GM21576 (cell line): Measurements from ENCODE around the gene CDON.

Experiments used
- ATAC-seq: cut with Tn5 transposase; IDR thresholded peaks from one replicate; pipeline ENCODE4 v1.9.1; 2021; ENCODE audit warnings: mild to moderate bottlenecking, moderate library complexity; ENCODE audit not compliant: unreplicated experiment

CDON gene

DNA sequence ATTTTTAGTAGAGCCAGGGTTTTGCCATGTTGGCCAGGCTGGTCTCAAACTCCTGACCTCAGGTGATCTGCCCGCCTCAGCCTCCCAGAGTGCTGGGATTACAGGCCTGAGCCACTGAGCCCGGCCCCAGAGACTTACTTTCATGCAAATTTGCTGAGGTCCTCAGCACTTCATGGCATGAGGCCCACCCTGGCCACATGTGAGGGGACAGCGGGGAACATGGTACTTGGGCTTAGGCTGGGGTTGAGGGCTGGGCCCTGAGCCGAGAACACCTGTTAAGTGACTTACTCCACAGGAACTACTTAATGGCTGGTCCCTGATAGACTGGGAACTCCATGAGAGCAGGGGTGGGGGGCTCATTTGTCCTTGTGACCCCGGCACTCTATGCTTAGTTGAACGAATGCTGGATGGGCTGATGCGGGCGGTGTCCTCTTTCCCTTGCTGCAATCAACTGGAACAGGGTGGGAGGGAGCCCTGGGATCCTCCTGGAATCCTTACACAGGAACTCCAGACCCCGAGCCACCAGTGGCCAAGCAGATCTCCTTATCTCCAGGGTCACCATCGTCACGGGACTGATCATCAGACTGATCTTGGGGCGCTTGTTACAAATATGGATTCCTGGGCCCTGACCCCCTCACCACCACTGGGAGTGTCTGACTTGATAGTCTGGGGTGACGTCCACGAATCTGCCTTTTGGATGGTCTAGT, 115.8 kb downstream of the CDON start:
- no peak for ATAC-seq

DNA sequence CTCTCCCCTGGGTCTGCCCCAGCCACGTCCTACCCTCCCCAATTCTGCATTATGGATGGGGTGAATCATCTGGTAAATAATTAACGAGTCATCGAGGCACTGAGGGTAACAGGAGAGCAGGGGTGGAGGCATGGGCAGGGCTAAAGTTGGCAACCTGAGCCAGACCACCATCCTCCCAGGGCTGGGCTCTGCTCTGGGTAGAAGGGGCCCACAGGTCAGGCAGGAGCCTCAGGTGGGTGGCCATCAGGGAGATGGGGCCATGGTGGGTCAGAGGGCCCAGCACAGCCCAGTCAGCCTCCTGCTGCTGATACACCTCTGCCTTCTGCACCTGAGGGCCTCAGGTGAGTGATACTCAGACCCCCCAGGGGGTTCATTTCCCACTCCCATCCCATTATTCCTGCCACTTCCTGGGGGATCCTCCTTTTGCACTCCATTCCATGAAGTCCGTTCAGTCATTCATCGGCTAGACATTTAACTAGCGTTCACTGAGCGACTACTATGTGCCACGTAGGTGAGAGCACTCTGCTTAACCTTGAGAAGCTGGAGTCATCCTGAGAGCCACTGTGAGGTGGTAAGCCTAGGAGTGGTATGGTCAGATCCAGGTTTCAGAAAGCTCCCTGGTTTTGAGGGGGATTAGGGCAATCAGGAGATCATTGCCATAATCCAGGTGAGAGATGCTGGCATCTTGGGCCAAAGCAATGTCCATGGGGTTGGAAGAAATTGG, 116.7 kb downstream of the CDON start, which contains the start of gene VSIG10L2:
TSS of gene VSIG10L2 (plus strand) at position 248 of the 724 bp plus-strand sequence. CDS start at position 260, 12 bp downstream.
- ATAC-seq = no peak

DNA sequence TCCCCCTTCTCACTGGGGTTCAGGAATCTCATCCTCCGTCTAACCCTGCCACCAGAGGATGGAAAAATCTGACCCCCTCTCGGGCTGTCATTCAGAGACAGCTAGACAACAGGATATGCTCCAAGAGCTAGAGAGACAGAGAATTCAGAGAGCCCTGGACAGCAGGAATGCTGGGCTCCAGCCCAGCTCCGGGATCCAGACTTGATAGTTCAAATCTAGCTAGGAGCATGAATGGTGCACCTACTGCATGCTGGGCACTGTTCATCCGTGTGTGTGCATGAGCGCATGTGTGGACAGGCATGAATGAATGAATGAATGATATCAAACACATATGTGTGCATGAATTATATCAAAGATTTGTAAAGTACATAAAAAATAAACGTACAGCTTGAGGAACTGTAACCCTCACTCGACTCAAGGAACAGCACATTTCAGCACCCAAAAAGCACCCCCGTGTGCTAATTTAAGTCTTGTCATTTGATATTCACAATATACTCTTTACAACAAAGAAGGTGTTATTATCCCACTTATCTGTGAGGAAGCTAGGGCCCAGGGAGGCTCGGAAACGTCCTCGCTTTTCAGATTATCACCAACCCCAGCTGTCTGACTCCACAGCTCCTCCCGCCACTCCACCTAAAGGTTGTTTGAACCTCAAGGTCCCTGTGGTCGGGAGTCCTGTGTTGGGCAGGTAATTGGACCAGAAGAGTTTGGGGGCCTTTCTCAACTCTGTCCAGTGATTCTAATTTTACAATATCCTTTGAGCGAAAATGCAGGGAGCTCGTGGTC, 117.5 kb downstream of the CDON start:
- ATAC-seq = no peak

DNA sequence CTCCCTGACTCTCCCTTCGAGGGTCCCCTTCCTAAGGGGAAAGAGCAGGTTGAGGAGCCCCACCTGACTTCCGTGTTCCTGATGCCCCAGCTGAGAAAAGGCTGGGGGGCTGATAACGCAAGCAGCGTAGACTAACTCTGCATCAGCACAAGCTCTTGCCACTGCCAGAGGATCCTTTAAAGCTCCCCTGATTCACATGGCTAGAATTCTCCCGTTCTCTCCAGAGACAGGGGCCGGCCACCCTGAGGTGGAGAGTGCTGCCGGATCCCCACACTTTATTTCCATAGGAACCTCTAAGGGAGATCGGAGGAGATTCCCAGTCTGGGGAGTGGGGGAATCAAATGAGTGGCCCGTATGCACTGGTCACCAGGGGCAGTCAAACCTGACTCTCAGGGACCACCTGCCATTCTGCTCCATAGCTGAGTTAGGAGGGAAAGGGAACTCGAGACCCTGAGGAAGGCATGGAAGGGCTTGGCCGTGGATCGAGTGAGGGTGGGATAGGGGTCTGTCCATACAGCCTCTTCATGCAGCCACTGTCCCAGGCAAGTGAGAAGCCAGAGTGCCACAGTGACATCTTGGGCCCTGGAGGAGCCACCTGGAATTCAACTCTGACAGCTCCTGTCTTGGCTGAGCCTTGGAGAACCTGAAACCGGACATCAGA, 118.2 kb downstream of the CDON start:
- ATAC-seq = no peak

DNA sequence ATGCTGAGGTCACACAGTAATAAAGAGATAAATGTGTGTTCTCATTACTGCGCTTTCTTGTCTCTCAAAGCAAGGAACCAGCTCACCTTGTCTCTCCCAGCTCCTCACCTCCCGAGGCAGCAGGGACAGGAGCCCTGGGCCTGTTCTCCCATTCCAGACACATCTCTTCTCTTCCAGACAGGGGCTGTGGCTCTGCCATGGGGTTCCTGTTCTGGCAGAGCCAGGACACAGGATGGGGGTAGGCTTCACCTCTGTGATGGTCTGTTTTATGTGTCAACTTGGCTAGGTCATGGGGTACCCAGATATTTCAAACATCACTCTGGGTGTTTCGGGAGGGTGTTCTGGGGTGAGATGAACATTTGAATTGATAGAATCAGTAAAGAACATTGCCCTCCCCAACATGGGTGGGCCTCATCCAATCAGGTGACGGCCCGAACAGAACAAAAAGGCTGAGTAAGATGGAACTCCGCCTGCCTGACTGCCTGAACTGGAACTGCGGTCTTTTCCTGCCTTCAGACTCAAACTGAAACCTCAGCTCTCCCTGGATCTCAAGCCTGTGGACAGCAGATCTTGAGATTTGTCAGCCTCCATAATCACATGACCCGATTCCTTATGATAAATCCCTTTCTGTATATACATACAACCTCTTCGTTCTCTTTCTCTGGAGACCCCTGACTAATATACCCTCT, 118.9 kb downstream of the CDON start:
- ATAC-seq = no peak

DNA sequence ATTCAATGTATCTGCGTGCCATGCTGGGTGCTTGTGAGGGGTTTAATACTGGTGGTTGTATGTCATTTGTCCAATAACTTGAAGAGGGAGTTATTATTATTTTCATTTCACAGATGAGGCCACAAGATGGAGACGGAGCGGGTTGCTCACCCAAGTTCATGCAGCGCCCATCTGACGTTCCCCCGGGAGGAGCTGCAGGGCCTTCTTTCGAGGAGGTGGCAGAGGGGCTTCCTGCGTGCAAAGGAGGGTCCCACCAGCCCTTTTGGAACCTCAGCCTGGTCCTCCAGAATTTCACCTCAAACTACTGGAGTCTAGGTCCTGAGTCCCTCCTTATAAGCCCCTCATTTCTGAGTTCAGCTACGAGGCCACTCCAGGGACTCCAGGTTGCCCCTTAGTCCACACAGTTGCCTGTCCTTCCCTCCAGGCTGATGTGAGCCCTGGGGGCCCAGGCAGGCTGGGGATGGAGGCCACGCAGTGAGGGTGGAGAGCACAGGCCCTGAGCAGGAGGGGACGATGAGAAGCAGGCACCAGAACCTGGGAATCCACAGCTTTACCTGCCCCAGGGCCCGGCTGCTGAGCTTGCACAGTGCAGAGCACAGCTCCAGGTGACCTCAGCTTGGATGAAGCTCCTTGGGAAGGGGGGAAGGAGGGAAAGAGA, 119.8 kb downstream of the CDON start:
- no peak for ATAC-seq

GRCh38 chr11:125941619-125942611, 120.8 kb downstream of the CDON start:
- no peak for ATAC-seq

DNA sequence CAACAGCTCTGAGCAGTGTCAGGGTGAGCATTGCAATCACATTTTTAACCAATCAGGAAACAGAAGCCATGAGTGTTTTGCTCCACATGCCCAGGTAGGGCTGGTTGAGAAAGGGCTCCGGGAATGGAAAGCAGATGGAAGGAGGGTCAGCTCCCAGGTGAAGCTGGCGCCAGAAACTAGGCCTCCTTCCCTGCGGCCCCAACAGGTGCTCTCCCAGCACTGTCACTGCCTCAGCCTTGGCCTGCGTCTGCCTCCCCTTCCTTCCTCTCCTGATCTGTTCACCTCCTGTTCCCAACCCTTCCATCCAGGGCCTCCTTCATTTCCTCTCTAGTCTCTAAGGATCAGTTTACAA, 121.4 kb downstream of the CDON start:
- no peak for ATAC-seq

- no peak for ATAC-seq
Measured at GRCh38 chr11:125940145-125940544, 122.5 kb downstream of the CDON start.

GRCh38 chr11:125939081-125939521, 123.6 kb downstream of the CDON start:
- no peak for ATAC-seq

- no peak for ATAC-seq
Measured at GRCh38 chr11:125938418-125938817, 124.2 kb downstream of the CDON start.

DNA sequence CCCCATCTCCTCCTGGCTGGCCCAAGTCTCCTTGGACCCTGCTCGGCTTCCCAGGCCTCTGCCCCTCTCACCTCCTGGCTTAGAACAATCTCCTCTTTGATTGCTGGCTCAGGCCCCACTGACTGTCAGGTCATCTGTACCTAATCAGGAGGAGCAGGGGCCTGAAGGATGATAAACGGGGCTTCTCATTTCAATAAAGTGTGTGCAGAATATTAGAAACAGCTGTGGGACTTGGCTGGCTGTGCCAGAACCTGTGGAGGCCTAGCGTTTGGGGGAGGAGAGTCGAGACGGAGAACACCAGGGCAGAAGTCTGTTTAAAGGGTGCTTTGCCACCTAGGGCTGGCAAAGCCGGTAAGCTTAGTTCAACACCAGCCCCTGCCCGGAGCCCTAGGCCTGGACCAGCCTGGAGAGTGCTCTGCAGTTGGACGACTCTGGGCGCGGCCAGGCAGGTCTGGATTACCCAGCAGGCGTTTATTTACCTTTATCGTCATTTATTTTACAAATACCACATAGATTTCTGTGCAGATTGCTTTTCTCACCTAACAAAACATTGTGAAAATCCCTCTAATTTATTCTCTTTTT, 127.0 kb downstream of the CDON start:
- no peak for ATAC-seq

DNA sequence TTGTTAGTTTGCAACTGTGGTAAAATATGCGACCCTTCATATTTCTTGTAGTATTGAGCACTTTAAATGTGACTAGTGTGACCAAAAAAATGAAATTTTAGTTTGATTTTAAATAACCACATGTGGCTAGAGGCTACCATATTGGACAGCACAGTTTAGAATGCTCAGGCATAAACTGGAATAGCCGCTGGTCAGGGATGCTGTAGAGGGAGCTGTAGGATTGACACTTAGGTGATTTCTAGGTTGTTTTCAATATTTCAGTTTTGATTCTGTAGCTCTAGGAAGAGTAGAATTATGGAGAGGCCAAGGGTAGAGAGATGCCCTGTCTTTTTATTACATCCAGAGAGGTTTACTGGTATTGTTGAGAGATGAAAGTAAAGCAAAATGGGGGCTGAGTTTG, 127.6 kb downstream of the CDON start:
- ATAC-seq = no peak

DNA sequence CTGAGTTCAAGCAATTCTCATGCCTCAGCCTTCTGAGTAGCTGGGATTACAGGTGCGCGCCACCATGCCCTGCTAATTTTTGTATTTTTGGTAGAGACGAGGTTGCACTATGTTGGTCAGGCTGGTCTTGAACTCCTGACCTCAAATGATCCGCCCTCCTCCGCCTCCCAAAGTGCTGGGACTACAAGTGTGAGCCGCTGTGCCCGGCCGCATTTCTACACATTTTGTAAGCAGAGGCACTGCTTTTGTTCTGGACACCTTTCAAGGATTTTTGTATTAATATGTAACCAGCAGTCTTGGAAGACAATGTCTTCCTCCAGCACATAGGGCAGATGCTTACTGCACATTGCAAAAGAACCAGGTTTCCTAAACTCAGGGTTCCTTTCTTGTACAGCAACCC, 128.2 kb downstream of the CDON start:
- no peak for ATAC-seq

GRCh38 chr11:125933030-125933813, 129.4 kb downstream of the CDON start:
- ATAC-seq = no peak

DNA sequence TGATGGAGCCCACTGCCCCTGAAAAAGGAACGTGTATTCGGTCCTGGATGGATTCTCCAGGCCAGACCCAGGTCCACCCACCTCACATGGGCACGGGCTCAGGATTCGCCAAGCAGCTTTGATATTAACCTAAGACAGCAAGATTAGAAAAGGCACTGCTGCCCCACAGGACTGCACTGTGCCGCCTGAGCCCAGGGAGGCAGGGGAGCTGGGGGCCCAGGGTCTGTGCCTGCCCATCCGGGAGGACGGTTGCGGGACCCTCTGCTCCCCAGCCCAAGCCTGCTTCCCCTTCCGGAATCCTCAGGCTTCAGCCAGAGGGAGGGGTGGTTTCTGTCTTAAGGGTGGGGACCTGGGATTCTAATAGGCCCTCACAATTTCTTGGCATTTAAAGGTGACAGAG, 130.4 kb downstream of the CDON start:
- ATAC-seq = no peak

- ATAC-seq = no peak
Measured at GRCh38 chr11:125931668-125932067, 131.0 kb downstream of the CDON start.

- no peak for ATAC-seq
Measured at GRCh38 chr11:125931116-125931515, 131.6 kb downstream of the CDON start.
